ENCODE measurements around the gene PDE6H.
A peak's percentile ranks its signal among the peaks of the same experiment; 100 is the strongest.

PDE6H gene

GRCh38 chr12:14934511-14934910 lies 38.3 kb upstream of the PDE6H start:
- H3K9ac ChIP-seq (ENCODE audit: low read length) = no peak overlapping the region
- peak overlapping the region; percentile 89 for H4K91ac ChIP-seq (ENCODE audit: low read depth, low read length)
- no peak overlapping the region for H3K23ac ChIP-seq (ENCODE audit: low read length)
- H3K79me1 ChIP-seq (ENCODE audit: low read length) = peaks cover 27% of the 10 kb centered on the region
- no peaks in the 10 kb centered on the region for H3K9me3 ChIP-seq (ENCODE audit: insufficient read depth, low read depth, low read length)
- no peaks in the 10 kb centered on the region for H3K27me3 ChIP-seq (ENCODE audit: insufficient read depth, low read length)
- H2BK120ac ChIP-seq (ENCODE audit: insufficient read depth, low read length, poor library complexity) = peak overlapping the region; percentile 97
- H3K4ac ChIP-seq (ENCODE audit: low read depth, low read length) = no peak overlapping the region
- H2BK5ac ChIP-seq (ENCODE audit: low read depth, low read length, poor library complexity) = peak overlapping the region; percentile 94
- no peak overlapping the region for H4K12ac ChIP-seq (ENCODE audit: low read depth, low read length)
- peak overlapping the region; percentile 89 for H3K14ac ChIP-seq (ENCODE audit: low read length)
- H2AK5ac ChIP-seq (ENCODE audit: low read length) = peak overlapping the region; percentile 99
- peaks cover 18 to 19% of the 10 kb centered on the region in 2 experiments for H3K4me1 ChIP-seq (ENCODE audit: control insufficient read depth in 1 of 2, insufficient read depth in 2 of 2, low read length in 2 of 2)
- H3K4me3 ChIP-seq (ENCODE audit: low read depth, low read length) = no peak overlapping the region
- no CpG with 5 or more reads among the region's 2 CpGs for WGBS (ENCODE audit: extremely low coverage, insufficient coverage, insufficient read length)
- H2BK12ac ChIP-seq (ENCODE audit: low read length) = peak overlapping the region; percentile 100
- peak overlapping the region; percentile 23 for H3K27ac ChIP-seq (ENCODE audit: low read depth, low read length)
- no peaks in the 10 kb centered on the region for H3K36me3 ChIP-seq (ENCODE audit: control insufficient read depth in 1 of 2, insufficient read depth in 2 of 2, low read length in 2 of 2)
- no peak overlapping the region for H3K18ac ChIP-seq (ENCODE audit: low read length)
- no peaks in the 10 kb centered on the region for H3K79me2 ChIP-seq (ENCODE audit: control insufficient read depth, insufficient read depth, low read length, poor library complexity)
- no peak overlapping the region for H3K4me2 ChIP-seq (ENCODE audit: low read length)
- DNase-seq = peak in 1 of 2 donors; percentile 53
- no peak overlapping the region for H2AFZ ChIP-seq (ENCODE audit: insufficient read depth, low read length, poor library complexity)
- peak overlapping the region; percentile 69 for H4K8ac ChIP-seq (ENCODE audit: low read depth, low read length)

- peak overlapping the region; percentile 66 for H2BK5ac ChIP-seq (ENCODE audit: low read depth, low read length, poor library complexity)
- no CpG with 5 or more reads among the region's 4 CpGs for WGBS (ENCODE audit: extremely low coverage, insufficient coverage, insufficient read length)
- no peak overlapping the region for H4K8ac ChIP-seq (ENCODE audit: low read depth, low read length)
- H3K79me2 ChIP-seq (ENCODE audit: control insufficient read depth, insufficient read depth, low read length, poor library complexity) = no peaks in the 10 kb centered on the region
- no peak overlapping the region for H3K4me3 ChIP-seq (ENCODE audit: low read depth, low read length)
- H4K91ac ChIP-seq (ENCODE audit: low read depth, low read length) = peak overlapping the region; percentile 89
- no peak overlapping the region for H3K14ac ChIP-seq (ENCODE audit: low read length)
- H3K23ac ChIP-seq (ENCODE audit: low read length) = no peak overlapping the region
- H3K9ac ChIP-seq (ENCODE audit: low read length) = no peak overlapping the region
- H3K27me3 ChIP-seq (ENCODE audit: insufficient read depth, low read length) = no peaks in the 10 kb centered on the region
- peak overlapping the region; percentile 11 for H2BK120ac ChIP-seq (ENCODE audit: insufficient read depth, low read length, poor library complexity)
- H3K27ac ChIP-seq (ENCODE audit: low read depth, low read length) = peak overlapping the region; percentile 23
- H3K18ac ChIP-seq (ENCODE audit: low read length) = no peak overlapping the region
- no peak overlapping the region for H2BK12ac ChIP-seq (ENCODE audit: low read length)
- peaks cover 27% of the 10 kb centered on the region for H3K79me1 ChIP-seq (ENCODE audit: low read length)
- DNase-seq = no peak
- no peaks in the 10 kb centered on the region for H3K36me3 ChIP-seq (ENCODE audit: control insufficient read depth in 1 of 2, insufficient read depth in 2 of 2, low read length in 2 of 2)
- H2AFZ ChIP-seq (ENCODE audit: insufficient read depth, low read length, poor library complexity) = no peak overlapping the region
- H3K4ac ChIP-seq (ENCODE audit: low read depth, low read length) = no peak overlapping the region
- H2AK5ac ChIP-seq (ENCODE audit: low read length) = no peak overlapping the region
- H3K4me2 ChIP-seq (ENCODE audit: low read length) = no peak overlapping the region
- H3K9me3 ChIP-seq (ENCODE audit: insufficient read depth, low read depth, low read length) = no peaks in the 10 kb centered on the region
- H3K4me1 ChIP-seq (ENCODE audit: control insufficient read depth in 1 of 2, insufficient read depth in 2 of 2, low read length in 2 of 2) = peaks cover 18 to 19% of the 10 kb centered on the region in 2 experiments
- no peak overlapping the region for H4K12ac ChIP-seq (ENCODE audit: low read depth, low read length)
Measured at GRCh38 chr12:14935031-14935430, 37.8 kb upstream of the PDE6H start.

GRCh38 chr12:14936224-14936861 lies 36.5 kb upstream of the PDE6H start:
- WGBS (ENCODE audit: extremely low coverage, insufficient coverage, insufficient read length) = no CpG with 5 or more reads among the region's 6 CpGs
- Histone ChIP-seq H3K9me3 (ENCODE audit: insufficient read depth, low read depth, low read length) (no peaks in the 10 kb centered on the region), H3K14ac (ENCODE audit: low read length) (no peak overlapping the region)

GRCh38 chr12:14937014-14937413 lies 35.8 kb upstream of the PDE6H start:
- WGBS (ENCODE audit: extremely low coverage, insufficient coverage, insufficient read length) = no CpG with 5 or more reads among the region's 3 CpGs
- H3K14ac ChIP-seq (ENCODE audit: low read length) = no peak overlapping the region

More at GRCh38 chr12:14936224-14936861, 36.5 kb upstream of the PDE6H start:
- Histone ChIP-seq H4K8ac (ENCODE audit: low read depth, low read length) (peak overlapping the region; percentile 17), H2AFZ (ENCODE audit: insufficient read depth, low read length, poor library complexity) (no peak overlapping the region), H3K27ac (ENCODE audit: low read depth, low read length) (no peak overlapping the region), H4K12ac (ENCODE audit: low read depth, low read length) (no peak overlapping the region), H3K27me3 (ENCODE audit: insufficient read depth, low read length) (no peaks in the 10 kb centered on the region), H3K79me1 (ENCODE audit: low read length) (peaks cover 27% of the 10 kb centered on the region), H3K4ac (ENCODE audit: low read depth, low read length) (no peak overlapping the region), H2BK5ac (ENCODE audit: low read depth, low read length, poor library complexity) (no peak overlapping the region), H3K36me3 (ENCODE audit: control insufficient read depth in 1 of 2, insufficient read depth in 2 of 2, low read length in 2 of 2) (no peaks in the 10 kb centered on the region), H3K18ac (ENCODE audit: low read length) (no peak overlapping the region), H3K4me3 (ENCODE audit: low read depth, low read length) (no peak overlapping the region), H2BK120ac (ENCODE audit: insufficient read depth, low read length, poor library complexity) (peak overlapping the region; percentile 30), H3K79me2 (ENCODE audit: control insufficient read depth, insufficient read depth, low read length, poor library complexity) (no peaks in the 10 kb centered on the region), H4K91ac (ENCODE audit: low read depth, low read length) (peak overlapping the region; percentile 55), H3K4me2 (ENCODE audit: low read length) (no peak overlapping the region), H3K23ac (ENCODE audit: low read length) (no peak overlapping the region), H2AK5ac (ENCODE audit: low read length) (no peak overlapping the region), H3K9ac (ENCODE audit: low read length) (no peak overlapping the region), H2BK12ac (ENCODE audit: low read length) (peak overlapping the region; percentile 25), H3K4me1 (ENCODE audit: control insufficient read depth in 1 of 2, insufficient read depth in 2 of 2, low read length in 2 of 2) (peaks cover 18 to 19% of the 10 kb centered on the region in 2 experiments)
- peak; percentile 66 to 81 for DNase-seq

More at GRCh38 chr12:14937014-14937413, 35.8 kb upstream of the PDE6H start:
- Histone ChIP-seq H4K12ac (ENCODE audit: low read depth, low read length) (no peak overlapping the region), H3K27me3 (ENCODE audit: insufficient read depth, low read length) (no peaks in the 10 kb centered on the region), H2AFZ (ENCODE audit: insufficient read depth, low read length, poor library complexity) (no peak overlapping the region), H3K27ac (ENCODE audit: low read depth, low read length) (peak overlapping the region; percentile 28), H3K18ac (ENCODE audit: low read length) (no peak overlapping the region), H3K9ac (ENCODE audit: low read length) (no peak overlapping the region), H3K36me3 (ENCODE audit: control insufficient read depth in 1 of 2, insufficient read depth in 2 of 2, low read length in 2 of 2) (no peaks in the 10 kb centered on the region), H2AK5ac (ENCODE audit: low read length) (no peak overlapping the region), H3K9me3 (ENCODE audit: insufficient read depth, low read depth, low read length) (no peaks in the 10 kb centered on the region), H3K79me2 (ENCODE audit: control insufficient read depth, insufficient read depth, low read length, poor library complexity) (no peaks in the 10 kb centered on the region), H3K4me1 (ENCODE audit: control insufficient read depth in 1 of 2, insufficient read depth in 2 of 2, low read length in 2 of 2) (peaks cover 14 to 16% of the 10 kb centered on the region in 2 experiments), H3K4me3 (ENCODE audit: low read depth, low read length) (no peak overlapping the region), H2BK5ac (ENCODE audit: low read depth, low read length, poor library complexity) (no peak overlapping the region), H3K23ac (ENCODE audit: low read length) (no peak overlapping the region), H4K8ac (ENCODE audit: low read depth, low read length) (no peak overlapping the region), H4K91ac (ENCODE audit: low read depth, low read length) (no peak overlapping the region), H2BK12ac (ENCODE audit: low read length) (no peak overlapping the region), H3K79me1 (ENCODE audit: low read length) (peaks cover 21% of the 10 kb centered on the region), H3K4ac (ENCODE audit: low read depth, low read length) (no peak overlapping the region), H2BK120ac (ENCODE audit: insufficient read depth, low read length, poor library complexity) (no peak overlapping the region), H3K4me2 (ENCODE audit: low read length) (no peak overlapping the region)
- peak in 1 of 2 donors; percentile 19 for DNase-seq
